Esophagus muscularis mucosa (tissue), 4 donors: ENCODE data around the gene NOP10. TPM values are rescaled to one million over a fixed set of nuclear protein-coding genes. Genes with fewer than 3 reads are reported as not detected.

Source experiments
- DNase-seq: peaks from one replicate; pipeline ENCODE4 v3.0.0-alpha.2; 2017; ENCODE audit errors: extremely low spot score
- H3K27ac ChIP-seq, 4 donors: fragments of 200-600 bp; sonication (generic); replicated peaks in 1 of 4; 1 replicate in 3 of 4; 2 replicates in 1 of 4; pipeline ENCODE4 v1.5.1; 2016 to 2019; ENCODE audit warnings: mild to moderate bottlenecking in 1 of 4
- H3K27me3 ChIP-seq, 4 donors: fragments of 200-600 bp; sonication (generic); one replicate each; pipeline versions ENCODE4 v1.5.1 to v1.6.0; 2016 to 2019
- H3K36me3 ChIP-seq, 4 donors: fragments of 200-600 bp; sonication (generic); one replicate each; pipeline ENCODE4 v1.5.1; 2016 to 2019
- H3K4me1 ChIP-seq, 4 donors: fragments of 200-600 bp; sonication (generic); one replicate each; pipeline ENCODE4 v1.5.1; 2016 to 2019
- H3K4me3 ChIP-seq, 4 donors: fragments of 200-600 bp; sonication (generic); 1 replicate in 2 of 4; 2 replicates in 2 of 4; pipeline ENCODE4 v1.5.1; 2016 to 2019; ENCODE audit warnings: mild to moderate bottlenecking in 4 of 4, moderate library complexity in 1 of 4
- H3K9me3 ChIP-seq, 4 donors: fragments of 200-600 bp; sonication (generic); 1 replicate in 3 of 4; 2 replicates in 1 of 4; pipeline ENCODE4 v1.5.1; 2016 to 2019
- EP300 ChIP-seq: sonication (generic); formaldehyde crosslinking; IDR thresholded peaks from one replicate; pipeline ENCODE4 v1.6.1; 2017; ENCODE audit warnings: antibody characterized with exemption
- POLR2A ChIP-seq: fragments of 450-650 bp; IDR thresholded peaks from one replicate; pipeline ENCODE4 v1.6.1; 2017; ENCODE audit warnings: antibody characterized with exemption, moderate library complexity, mild to moderate bottlenecking, low read depth
- POLR2AphosphoS5 ChIP-seq, 2 donors: sonication (generic); formaldehyde crosslinking; IDR thresholded peaks; one replicate each; pipeline ENCODE4 v1.6.1; 2017; ENCODE audit warnings: antibody characterized with exemption in 2 of 2
- WGBS: methylation state at CpG from one replicate; pipeline ENCODE4 v1.1.5; 2018; 5-methylcytosine and 5-hydroxymethylcytosine counted together
- intact Hi-C: fragments of 100-400 bp; cut with DNase I; formaldehyde crosslinking; loops from one replicate; pipeline ENCODE4 v1.15.1; 2023
- total RNA-seq, 4 donors: library from RNA; depleted of rRNA; stranded (reverse); fragments of >200 nt; gene quantifications; one replicate each; pipeline versions ENCODE4 v1.1.0 to v1.2.1, GENCODE V29; 2016
- TF ChIP-seq, protein P1 (sequence below), 3 experiments: fragments of 200-600 bp in 2 of 3; fragments of 450-650 bp in 1 of 3; sonication (generic) in 2 of 3; IDR thresholded peaks; one replicate each; pipeline ENCODE4 v1.5.1; 2017 to 2019; ENCODE audit warnings: antibody characterized with exemption in 3 of 3, mild to moderate bottlenecking in 2 of 3, moderate library complexity in 1 of 3

Gene NOP10
- total RNA-seq, 4 donors from 2014 or later = 78.5 to 136 (median 116) TPM

DNA sequence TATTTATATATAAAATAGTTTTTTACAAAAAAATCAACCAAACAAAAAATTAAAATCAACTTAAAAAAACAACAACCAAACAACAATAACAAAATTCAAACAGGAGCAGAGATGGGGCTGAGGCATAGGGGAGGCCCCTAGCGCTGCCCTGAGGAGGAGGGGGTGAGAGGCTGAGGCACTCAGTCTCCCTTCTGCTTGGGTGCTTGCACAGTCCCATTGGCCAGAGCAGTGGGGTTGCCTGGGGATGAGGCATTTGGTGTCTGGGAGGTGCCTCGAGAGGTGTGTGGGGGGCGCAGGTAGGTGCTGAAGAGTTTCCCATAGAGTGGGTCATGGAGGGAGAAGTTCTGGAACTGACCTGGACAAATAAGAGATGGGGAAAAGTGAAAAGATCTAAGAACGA lies 16.0 kb upstream of the NOP10 start:
- peaks cover 20 to 93% (median 75%) of the 10 kb centered on the region in 4 donors for H3K36me3 ChIP-seq
- TF ChIP-seq, protein P1, sequence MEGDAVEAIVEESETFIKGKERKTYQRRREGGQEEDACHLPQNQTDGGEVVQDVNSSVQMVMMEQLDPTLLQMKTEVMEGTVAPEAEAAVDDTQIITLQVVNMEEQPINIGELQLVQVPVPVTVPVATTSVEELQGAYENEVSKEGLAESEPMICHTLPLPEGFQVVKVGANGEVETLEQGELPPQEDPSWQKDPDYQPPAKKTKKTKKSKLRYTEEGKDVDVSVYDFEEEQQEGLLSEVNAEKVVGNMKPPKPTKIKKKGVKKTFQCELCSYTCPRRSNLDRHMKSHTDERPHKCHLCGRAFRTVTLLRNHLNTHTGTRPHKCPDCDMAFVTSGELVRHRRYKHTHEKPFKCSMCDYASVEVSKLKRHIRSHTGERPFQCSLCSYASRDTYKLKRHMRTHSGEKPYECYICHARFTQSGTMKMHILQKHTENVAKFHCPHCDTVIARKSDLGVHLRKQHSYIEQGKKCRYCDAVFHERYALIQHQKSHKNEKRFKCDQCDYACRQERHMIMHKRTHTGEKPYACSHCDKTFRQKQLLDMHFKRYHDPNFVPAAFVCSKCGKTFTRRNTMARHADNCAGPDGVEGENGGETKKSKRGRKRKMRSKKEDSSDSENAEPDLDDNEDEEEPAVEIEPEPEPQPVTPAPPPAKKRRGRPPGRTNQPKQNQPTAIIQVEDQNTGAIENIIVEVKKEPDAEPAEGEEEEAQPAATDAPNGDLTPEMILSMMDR (IDR thresholded peaks at IDR 0.05) = no peak
- TF ChIP-seq POLR2AphosphoS5 (IDR thresholded peaks at IDR 0.05) (no peak), EP300 (no peak), POLR2A (no peak)
- H3K4me1 ChIP-seq = no peaks in the 10 kb centered on the region
- DNase-seq = no peak
- no peaks in the 10 kb centered on the region for H3K27me3 ChIP-seq
- H3K9me3 ChIP-seq = no peaks in the 10 kb centered on the region
- H3K4me3 ChIP-seq = no peak overlapping the region
- WGBS = 91% methylated on average over 4 of the region's 4 CpGs
- no peak overlapping the region for H3K27ac ChIP-seq
- intact Hi-C loops = no loop called here

GRCh38 chr15:34358367-34358766 lies 15.4 kb upstream of the NOP10 start:
- intact Hi-C loops = no loop called here
- DNase-seq = no peak
- Histone ChIP-seq H3K27me3 (no peaks in the 10 kb centered on the region), H3K36me3 (peaks cover 20 to 87% (median 71%) of the 10 kb centered on the region in 4 donors), H3K4me3 (no peak overlapping the region), H3K9me3 (no peaks in the 10 kb centered on the region), H3K27ac (no peak overlapping the region), H3K4me1 (no peaks in the 10 kb centered on the region)
- WGBS = 78% methylated on average over 3 of the region's 3 CpGs
- TF ChIP-seq POLR2AphosphoS5 (IDR thresholded peaks at IDR 0.05) = no peak
- TF ChIP-seq, protein P1 (IDR thresholded peaks at IDR 0.05) = peak in 1 of 3 experiments; percentile 7

DNA sequence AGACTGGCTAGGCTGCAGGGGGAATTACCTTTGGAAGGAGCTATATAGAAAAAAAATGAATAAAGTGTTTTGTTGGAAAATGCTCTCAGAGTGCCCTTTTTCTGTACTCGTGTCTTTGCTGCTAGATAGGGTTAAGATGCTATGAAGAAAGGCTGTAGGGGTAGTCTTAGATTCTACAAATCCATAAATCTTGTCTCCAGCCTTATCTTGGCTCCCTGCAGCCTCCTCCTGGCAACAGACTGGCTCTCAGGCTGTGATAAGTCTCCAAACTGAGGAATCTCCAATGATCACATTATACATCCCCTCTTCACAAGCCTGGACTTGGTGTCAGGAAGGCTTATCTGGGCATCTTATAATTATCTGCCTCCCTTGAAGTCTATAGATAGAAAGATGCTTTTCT lies 14.7 kb upstream of the NOP10 start:
- Histone ChIP-seq H3K27ac (no peak overlapping the region), H3K27me3 (no peaks in the 10 kb centered on the region), H3K36me3 (peaks cover 20 to 80% (median 67%) of the 10 kb centered on the region in 4 donors), H3K9me3 (no peaks in the 10 kb centered on the region), H3K4me3 (no peak overlapping the region), H3K4me1 (no peaks in the 10 kb centered on the region)
- intact Hi-C loops = no loop called here
- TF ChIP-seq, protein P1 (IDR thresholded peaks at IDR 0.05) = no peak
- TF ChIP-seq POLR2A (no peak), EP300 (no peak), POLR2AphosphoS5 (IDR thresholded peaks at IDR 0.05) (no peak)
- WGBS = 89% methylated on average over 1 of the region's 1 CpG
- DNase-seq = no peak

- no peaks in the 10 kb centered on the region for H3K9me3 ChIP-seq
- no peaks in the 10 kb centered on the region for H3K4me1 ChIP-seq
- DNase-seq = no peak
- intact Hi-C loops = no loop called here
- 93% methylated on average over 9 of the region's 9 CpGs for WGBS
- no peaks in the 10 kb centered on the region for H3K27me3 ChIP-seq
- TF ChIP-seq POLR2AphosphoS5 (IDR thresholded peaks at IDR 0.05) = no peak
- no peak for TF ChIP-seq POLR2A
- TF ChIP-seq, protein P1 (IDR thresholded peaks at IDR 0.05) = no peak
- no peak for TF ChIP-seq EP300
- no peak overlapping the region for H3K4me3 ChIP-seq
- no peak overlapping the region for H3K27ac ChIP-seq
- peaks cover 20 to 59% (median 51%) of the 10 kb centered on the region in 4 donors for H3K36me3 ChIP-seq
Measured at GRCh38 chr15:34355241-34355640, 12.3 kb upstream of the NOP10 start.

- Histone ChIP-seq H3K36me3 (peaks cover 16 to 49% (median 41%) of the 10 kb centered on the region in 4 donors), H3K4me3 (no peak overlapping the region), H3K27ac (no peak overlapping the region), H3K9me3 (no peaks in the 10 kb centered on the region), H3K27me3 (no peaks in the 10 kb centered on the region), H3K4me1 (no peaks in the 10 kb centered on the region)
- WGBS = 92% methylated on average over 7 of the region's 7 CpGs
- intact Hi-C loops = no loop called here
- no peak for TF ChIP-seq EP300
- TF ChIP-seq POLR2AphosphoS5 (IDR thresholded peaks at IDR 0.05) = no peak
- no peak for TF ChIP-seq POLR2A
- TF ChIP-seq, protein P1 (IDR thresholded peaks at IDR 0.05) = no peak
- no peak for DNase-seq
Measured at GRCh38 chr15:34354286-34354685, 11.3 kb upstream of the NOP10 start.
